HT1080 (cell line): ENCODE measurements around the gene SIGLEC6. TPM values are rescaled to one million over a fixed set of nuclear protein-coding genes. Genes with fewer than 3 reads are reported as not detected.

Experiments used
- DNase-seq: peaks from one replicate; pipeline ENCODE4 v3.0.0-alpha.2; 2015; ENCODE audit warnings: low read depth
- polyA plus RNA-seq, 2 experiments: library from polyadenylated mRNA; depleted of rRNA; stranded (reverse); fragments of >200 nt; gene quantifications; 2 replicates each; pipeline ENCODE4 v1.2.3, GENCODE V29; 2015
- total RNA-seq: library from RNA; depleted of rRNA; stranded (reverse); fragments of >200 nt; shearing (Covaris generic); gene quantifications from 2 replicates; pipeline ENCODE4 v1.2.3, GENCODE V29; 2014; rRNA removed

SIGLEC6 gene
- total RNA-seq: not detected in 2 replicates
- polyA plus RNA-seq (2015; cell fraction: cytosol; rRNA removed): not detected in 2 replicates
- not detected in 2 replicates for polyA plus RNA-seq (2015; cell fraction: nucleus; rRNA removed)

DNA sequence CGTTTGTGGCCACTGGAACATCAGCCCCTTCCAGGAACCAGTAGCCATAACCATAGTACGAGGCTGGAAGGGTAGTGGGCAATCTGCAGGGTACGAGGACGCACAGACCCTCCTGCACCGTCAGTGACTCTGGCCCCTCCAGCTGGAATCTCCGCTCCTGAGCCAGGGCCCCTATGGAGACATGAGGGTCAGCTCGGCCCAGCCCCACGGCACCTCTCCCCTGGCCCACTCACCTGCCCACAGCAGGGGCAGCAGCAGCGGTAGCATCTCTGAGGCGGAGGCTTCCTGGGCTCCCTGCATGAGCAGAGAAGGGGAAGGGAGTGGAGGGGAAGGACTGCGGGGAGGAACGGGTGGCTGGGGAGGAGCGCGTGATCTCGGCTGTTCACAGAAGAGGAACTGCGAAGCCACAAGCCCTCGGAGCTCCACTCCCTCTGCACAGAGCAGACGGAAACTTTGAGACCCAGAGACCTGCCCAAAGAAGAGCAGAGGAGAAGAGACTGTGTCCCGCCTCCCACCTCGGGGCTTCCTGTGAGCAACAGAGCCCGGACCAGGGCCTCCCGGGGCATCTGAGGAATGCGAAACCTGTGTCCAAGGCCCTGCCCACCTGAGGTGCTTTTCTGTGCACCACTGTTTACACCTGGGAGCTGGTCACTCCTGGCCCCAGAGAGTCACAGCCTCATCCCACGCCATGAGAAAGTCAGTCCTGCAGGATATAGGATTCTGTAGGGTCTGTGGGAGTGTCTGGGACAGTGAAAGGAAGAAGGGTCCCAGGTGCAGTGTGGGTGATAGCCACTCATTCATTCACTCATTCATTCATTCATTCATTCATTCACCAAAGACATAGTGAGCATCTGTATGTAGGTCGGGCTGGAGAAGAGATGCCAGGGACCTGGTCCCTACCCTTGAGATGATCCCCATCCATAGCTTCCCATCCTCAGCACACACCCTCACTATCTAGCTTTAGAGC lies at the start of gene SIGLEC6:
Gene SIGLEC6 (minus strand): TSS at position 322 of the 967 bp plus-strand sequence. CDS start 22 bp downstream, at position 300.
- no peak for DNase-seq

- no peak for DNase-seq
These were observed 45.4 kb upstream of the SIGLEC6 start for GRCh38 chr19:51576850-51577249.

DNA sequence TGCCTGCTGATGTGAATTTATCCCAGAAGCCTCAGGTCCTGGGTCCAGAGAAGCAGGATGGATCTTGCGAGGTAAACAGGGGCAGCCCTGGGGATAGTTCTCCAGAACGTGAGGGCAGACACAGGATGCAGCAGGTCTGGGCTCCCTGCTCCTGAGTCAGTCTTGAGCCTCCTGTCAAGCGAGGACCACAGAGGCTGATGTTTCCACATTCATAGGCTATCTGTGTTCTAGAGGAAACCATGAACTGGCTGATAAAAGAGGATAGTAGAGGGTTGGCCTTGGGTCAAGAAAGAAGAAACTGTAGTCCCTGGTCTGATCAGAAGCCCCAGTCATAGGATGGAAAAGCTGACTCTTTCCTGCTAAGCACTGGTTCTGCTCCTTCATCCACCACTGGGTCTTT lies 41.9 kb upstream of the SIGLEC6 start:
- no peak for DNase-seq

GRCh38 chr19:51572908-51573307 lies 41.4 kb upstream of the SIGLEC6 start:
- DNase-seq: peak; percentile 81

GRCh38 chr19:51572410-51572809 lies 40.9 kb upstream of the SIGLEC6 start:
- no peak for DNase-seq

GRCh38 chr19:51571599-51571998 lies 40.1 kb upstream of the SIGLEC6 start:
- no peak for DNase-seq

GRCh38 chr19:51570962-51571575 lies 39.6 kb upstream of the SIGLEC6 start, which contains the start of gene ZNF175:
Gene ZNF175, plus strand, starts transcription at chr19:51571283. Its CDS starts 2,047 bp downstream, at chr19:51573330.
- peak; percentile 93 for DNase-seq

GRCh38 chr19:51568456-51568855 lies 37.0 kb upstream of the SIGLEC6 start:
- no peak for DNase-seq

- DNase-seq: no peak
These were observed 36.1 kb upstream of the SIGLEC6 start for GRCh38 chr19:51567583-51567982.

GRCh38 chr19:51566489-51567100 lies 35.1 kb upstream of the SIGLEC6 start:
- no peak for DNase-seq

GRCh38 chr19:51565583-51565982 lies 34.1 kb upstream of the SIGLEC6 start:
- no peak for DNase-seq

DNA sequence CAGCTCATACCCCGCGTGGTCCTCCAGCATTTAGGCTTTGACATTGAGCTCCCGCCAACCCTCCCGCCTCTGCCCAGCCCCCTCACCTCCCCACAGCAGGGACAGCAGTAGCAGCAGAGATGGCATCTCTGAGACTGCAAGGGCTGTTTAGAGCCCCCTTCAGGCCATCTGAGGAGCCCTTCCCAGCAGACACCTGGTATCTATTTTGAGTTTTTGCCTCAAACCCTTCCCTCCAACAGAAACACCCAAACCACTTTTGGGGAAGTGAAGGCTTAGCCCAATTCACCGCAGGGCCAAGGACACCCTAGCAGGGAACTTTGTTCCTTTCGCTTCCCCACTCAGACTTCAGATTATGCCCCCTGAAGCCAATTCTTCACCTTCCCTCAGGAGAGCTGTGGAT lies 33.3 kb upstream of the SIGLEC6 start:
- DNase-seq: no peak

GRCh38 chr19:51560339-51560738 lies 28.9 kb upstream of the SIGLEC6 start:
- no peak for DNase-seq

GRCh38 chr19:51559240-51559639 lies 27.8 kb upstream of the SIGLEC6 start:
- DNase-seq: no peak

DNA sequence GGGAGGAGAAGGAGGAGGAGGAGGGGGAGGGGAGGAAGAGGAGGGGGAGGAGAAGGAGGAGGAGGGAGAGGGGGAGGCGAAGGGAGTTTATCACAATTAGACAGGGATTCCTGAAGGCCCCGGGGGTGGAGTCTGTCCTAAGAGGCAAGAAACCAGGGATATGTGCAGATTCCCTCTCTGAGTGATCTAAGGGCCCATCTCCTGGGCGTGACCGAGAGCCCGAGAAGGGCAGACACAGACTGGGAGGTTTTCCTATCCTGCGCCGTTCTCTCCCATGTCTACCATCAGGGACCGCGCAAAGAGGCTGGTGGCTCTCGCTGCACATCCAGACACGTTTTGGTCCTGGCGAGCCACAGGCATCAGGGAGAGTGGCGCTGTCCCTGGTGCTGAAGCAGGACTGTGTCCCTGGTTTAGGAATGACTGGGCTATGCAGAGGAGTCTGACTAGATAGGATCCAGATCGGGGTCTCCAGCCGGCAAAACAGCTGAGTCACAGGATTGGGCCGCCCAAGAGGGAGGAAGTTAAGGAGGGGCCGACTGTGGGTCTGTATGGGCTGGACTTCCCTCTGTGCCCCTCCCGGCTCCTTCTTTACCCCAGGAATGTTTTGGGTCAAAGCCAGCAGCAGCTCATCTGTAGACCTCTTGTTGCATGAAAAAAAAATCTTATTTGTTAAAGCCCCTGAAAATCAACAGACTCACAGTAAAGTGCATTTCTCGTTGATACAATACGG lies 21.7 kb upstream of the SIGLEC6 start:
- peak; percentile 35 for DNase-seq

DNA sequence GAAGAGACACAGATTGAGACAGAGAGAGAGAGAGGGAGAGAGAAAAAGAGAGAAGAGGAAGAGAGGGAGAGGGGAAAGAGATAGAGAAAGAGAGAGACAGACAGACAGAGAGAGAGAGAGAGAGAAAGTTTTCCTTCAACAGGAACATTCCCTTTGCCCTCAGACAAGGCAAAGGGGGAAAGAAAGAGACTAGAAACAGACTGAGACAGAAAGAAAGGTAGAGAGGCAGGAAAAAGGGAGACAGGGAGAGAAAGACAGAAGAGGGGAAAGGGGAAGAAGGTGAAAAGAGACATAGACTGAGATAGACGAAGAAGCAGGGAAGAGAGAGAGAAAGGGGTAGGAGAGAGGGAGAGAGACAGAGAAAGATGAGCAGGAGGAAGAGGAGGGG lies 21.1 kb upstream of the SIGLEC6 start:
- DNase-seq: no peak

DNA sequence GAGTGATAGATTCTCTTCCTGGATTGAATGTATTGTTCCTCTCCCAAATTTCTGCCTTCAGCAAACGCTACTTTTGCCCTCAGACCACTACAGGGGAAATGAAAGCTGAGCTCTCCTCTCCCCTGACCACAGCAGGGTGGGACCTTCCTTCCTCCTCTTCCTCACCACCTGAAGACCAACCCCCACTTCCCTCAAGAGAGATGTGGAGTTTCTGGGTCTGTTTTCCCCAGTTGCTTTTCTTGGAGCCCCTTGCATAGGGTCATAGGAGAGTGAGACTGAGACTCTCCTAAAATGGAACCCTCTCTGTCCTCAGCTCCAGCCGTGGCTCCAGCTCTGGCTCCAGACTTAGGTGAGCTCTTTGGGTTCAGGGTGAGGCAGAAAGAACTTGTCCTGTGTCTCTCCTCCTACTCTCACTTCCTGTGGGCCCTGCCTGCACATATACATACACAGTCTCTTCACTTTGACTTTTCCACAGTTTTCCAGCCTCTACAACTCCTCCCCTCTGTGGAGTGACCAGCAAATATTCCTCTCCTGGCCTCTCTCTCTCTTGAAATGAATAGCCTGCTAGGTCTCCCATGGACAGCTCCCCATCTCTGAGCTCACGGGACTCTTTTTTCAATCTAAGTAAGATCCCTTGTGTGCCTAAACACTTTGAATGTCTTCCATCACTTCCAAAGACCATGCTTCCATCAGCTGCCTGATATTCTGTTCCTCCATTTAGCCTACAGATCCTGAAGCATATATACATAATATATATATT lies 20.4 kb upstream of the SIGLEC6 start:
- no peak for DNase-seq

GRCh38 chr19:51550848-51551672 lies 19.6 kb upstream of the SIGLEC6 start:
- DNase-seq: no peak

DNA sequence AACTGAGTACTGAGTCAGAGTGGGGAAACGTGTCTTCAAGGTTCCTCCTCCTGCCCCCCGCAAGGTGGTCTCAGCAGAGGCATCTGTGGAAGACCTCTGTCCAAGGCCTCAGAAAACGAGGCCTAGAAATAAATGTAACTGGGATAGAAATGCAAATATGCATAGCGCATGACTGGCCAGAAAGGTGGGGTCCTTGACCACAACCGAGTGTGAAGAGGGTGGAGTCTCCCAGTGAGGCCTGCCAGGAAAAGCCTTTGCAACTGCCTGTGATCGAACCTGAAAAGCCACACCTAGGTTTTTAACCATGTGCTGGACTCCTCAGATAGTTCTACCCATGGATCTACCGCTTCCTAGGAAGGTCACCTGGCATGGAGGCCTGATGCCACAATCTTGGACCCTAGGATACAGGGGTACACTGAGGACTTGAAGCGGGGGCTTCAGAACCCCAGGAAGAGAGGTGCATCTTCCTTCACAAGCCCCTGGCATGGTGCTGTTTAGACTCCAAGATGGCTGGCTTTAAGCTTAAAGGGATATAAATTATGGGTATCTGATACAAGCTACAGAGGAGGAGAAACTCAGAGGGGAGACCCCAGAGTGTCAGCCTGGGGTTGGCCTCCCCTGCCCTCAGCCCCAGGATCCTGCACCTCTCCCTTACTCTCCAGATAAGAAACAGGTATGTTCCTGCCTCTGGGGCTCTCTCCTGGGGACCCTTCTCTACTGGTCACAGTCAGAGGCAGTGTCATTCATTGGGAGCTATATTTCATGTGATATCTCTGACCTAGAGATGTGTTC lies 18.3 kb upstream of the SIGLEC6 start:
- DNase-seq: no peak
